ENCODE results near the gene APOBEC3C.

DNA sequence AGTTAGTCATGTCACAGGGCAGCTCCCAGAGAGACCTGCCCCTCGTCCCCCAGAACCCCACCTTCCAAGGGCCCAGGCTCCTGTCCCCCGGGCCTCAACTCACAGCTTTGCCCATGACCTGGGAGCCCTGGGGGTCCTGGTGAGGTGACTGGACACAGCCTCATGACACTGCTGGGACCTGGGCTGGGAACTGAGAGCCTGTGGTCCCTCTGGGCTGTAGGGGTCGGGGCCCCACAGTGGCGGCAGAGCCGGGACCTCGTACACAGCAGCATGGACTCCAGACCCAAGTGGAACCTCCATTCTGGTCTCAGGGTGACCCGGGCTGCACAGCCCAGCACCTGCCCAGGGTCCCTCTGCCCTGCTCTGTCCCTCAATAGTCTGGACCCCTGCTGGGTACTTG lies 49.8 kb upstream of the APOBEC3C start:
- TF ChIP-seq, protein P1, sequence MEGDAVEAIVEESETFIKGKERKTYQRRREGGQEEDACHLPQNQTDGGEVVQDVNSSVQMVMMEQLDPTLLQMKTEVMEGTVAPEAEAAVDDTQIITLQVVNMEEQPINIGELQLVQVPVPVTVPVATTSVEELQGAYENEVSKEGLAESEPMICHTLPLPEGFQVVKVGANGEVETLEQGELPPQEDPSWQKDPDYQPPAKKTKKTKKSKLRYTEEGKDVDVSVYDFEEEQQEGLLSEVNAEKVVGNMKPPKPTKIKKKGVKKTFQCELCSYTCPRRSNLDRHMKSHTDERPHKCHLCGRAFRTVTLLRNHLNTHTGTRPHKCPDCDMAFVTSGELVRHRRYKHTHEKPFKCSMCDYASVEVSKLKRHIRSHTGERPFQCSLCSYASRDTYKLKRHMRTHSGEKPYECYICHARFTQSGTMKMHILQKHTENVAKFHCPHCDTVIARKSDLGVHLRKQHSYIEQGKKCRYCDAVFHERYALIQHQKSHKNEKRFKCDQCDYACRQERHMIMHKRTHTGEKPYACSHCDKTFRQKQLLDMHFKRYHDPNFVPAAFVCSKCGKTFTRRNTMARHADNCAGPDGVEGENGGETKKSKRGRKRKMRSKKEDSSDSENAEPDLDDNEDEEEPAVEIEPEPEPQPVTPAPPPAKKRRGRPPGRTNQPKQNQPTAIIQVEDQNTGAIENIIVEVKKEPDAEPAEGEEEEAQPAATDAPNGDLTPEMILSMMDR (conservative IDR thresholded peaks at IDR 0.05; ENCODE audit: low read length): no peak
- no peak for TF ChIP-seq EZH2phosphoT487 (IDR thresholded peaks at IDR 0.05; ENCODE audit: borderline replicate concordance)
